ENCODE measurements around the gene KCTD21.

- TF ChIP-seq, protein P1, sequence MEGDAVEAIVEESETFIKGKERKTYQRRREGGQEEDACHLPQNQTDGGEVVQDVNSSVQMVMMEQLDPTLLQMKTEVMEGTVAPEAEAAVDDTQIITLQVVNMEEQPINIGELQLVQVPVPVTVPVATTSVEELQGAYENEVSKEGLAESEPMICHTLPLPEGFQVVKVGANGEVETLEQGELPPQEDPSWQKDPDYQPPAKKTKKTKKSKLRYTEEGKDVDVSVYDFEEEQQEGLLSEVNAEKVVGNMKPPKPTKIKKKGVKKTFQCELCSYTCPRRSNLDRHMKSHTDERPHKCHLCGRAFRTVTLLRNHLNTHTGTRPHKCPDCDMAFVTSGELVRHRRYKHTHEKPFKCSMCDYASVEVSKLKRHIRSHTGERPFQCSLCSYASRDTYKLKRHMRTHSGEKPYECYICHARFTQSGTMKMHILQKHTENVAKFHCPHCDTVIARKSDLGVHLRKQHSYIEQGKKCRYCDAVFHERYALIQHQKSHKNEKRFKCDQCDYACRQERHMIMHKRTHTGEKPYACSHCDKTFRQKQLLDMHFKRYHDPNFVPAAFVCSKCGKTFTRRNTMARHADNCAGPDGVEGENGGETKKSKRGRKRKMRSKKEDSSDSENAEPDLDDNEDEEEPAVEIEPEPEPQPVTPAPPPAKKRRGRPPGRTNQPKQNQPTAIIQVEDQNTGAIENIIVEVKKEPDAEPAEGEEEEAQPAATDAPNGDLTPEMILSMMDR (conservative IDR thresholded peaks at IDR 0.05): no peak
- TF ChIP-seq ZFX (IDR thresholded peaks at IDR 0.05): no peak
These were observed 21.7 kb upstream of the KCTD21 start for GRCh38 chr11:78210000-78210608.
